Stimulated activated effector memory CD8-positive, alpha-beta T cell treated with anti-CD3 and anti-CD28 coated beads, Interleukin-12 subunit alpha, Interleukin-12 subunit beta, amount 100 ng/mL, for 72 hours (primary cell): ENCODE results near the gene ANAPC16.
A peak's percentile ranks its signal among the peaks of the same experiment; 100 is the strongest.
"Not testable (repeated sequence)": the region's sequence is repeated elsewhere in the genome, so short reads cannot be mapped to it uniquely, and the experiment has no call there.

ENCODE experiments used
- ATAC-seq: fragments of 150-1000 bp; cut with Tn5 transposase; 2 replicates; pipeline ENCODE4 v1.10.0; 2021
- DNase-seq, 2 donors: peaks; one replicate each; pipeline ENCODE4 v3.0.0; 2021 to 2022; ENCODE audit warnings: low spot score in 2 of 2
- H3K27ac Mint-ChIP-seq: one replicate; pipeline ENCODE4 v1.8.0; 2022; ENCODE audit warnings: mild to moderate bottlenecking, mixed read lengths
- H3K36me3 Mint-ChIP-seq: one replicate; pipeline ENCODE4 v1.8.0; 2022; ENCODE audit warnings: mild to moderate bottlenecking, mixed read lengths
- H3K4me1 Mint-ChIP-seq: one replicate; pipeline ENCODE4 v1.8.0; 2022; ENCODE audit warnings: mixed read lengths
- H3K4me3 Mint-ChIP-seq: one replicate; pipeline ENCODE4 v1.8.0; 2022; ENCODE audit warnings: mild to moderate bottlenecking, mixed read lengths
- H3K9me3 Mint-ChIP-seq: one replicate; pipeline ENCODE4 v1.8.0; 2022; ENCODE audit warnings: mixed read lengths

Gene ANAPC16

GRCh38 chr10:72200883-72201282, 14.9 kb upstream of the ANAPC16 start:
- no peaks in the 10 kb centered on the region for H3K4me1 Mint-ChIP-seq
- no peak overlapping the region for H3K27ac Mint-ChIP-seq
- H3K4me3 Mint-ChIP-seq = no peak overlapping the region
- ATAC-seq (no peak), DNase-seq (no peak)
- H3K36me3 Mint-ChIP-seq = peaks cover 81% of the 10 kb centered on the region
- no peaks in the 10 kb centered on the region for H3K9me3 Mint-ChIP-seq

GRCh38 chr10:72201293-72201692, 14.5 kb upstream of the ANAPC16 start:
- Mint-ChIP-seq H3K4me1 (no peaks in the 10 kb centered on the region), H3K4me3 (no peak overlapping the region), H3K27ac (no peak overlapping the region), H3K9me3 (no peaks in the 10 kb centered on the region), H3K36me3 (peaks cover 77% of the 10 kb centered on the region)
- DNase-seq = no peak
- ATAC-seq = no peak

GRCh38 chr10:72204296-72204695, 11.5 kb upstream of the ANAPC16 start:
- ATAC-seq (no peak), DNase-seq (no peak)
- peaks cover 6% of the 10 kb centered on the region for H3K4me1 Mint-ChIP-seq
- no peaks in the 10 kb centered on the region for H3K9me3 Mint-ChIP-seq
- H3K4me3 Mint-ChIP-seq = no peak overlapping the region
- peaks cover 90% of the 10 kb centered on the region for H3K36me3 Mint-ChIP-seq
- no peak overlapping the region for H3K27ac Mint-ChIP-seq

- ATAC-seq (no peak), DNase-seq (no peak)
- Mint-ChIP-seq H3K36me3 (peaks cover 90% of the 10 kb centered on the region), H3K27ac (no peak overlapping the region), H3K4me1 (peaks cover 6% of the 10 kb centered on the region), H3K4me3 (no peak overlapping the region), H3K9me3 (no peaks in the 10 kb centered on the region)
Measured at GRCh38 chr10:72204724-72205123, 11.1 kb upstream of the ANAPC16 start.

GRCh38 chr10:72206511-72207229, 9.1 kb upstream of the ANAPC16 start:
- no peaks in the 10 kb centered on the region for H3K9me3 Mint-ChIP-seq
- no peak overlapping the region for H3K4me3 Mint-ChIP-seq
- no peak for DNase-seq
- peaks cover 6% of the 10 kb centered on the region for H3K4me1 Mint-ChIP-seq
- no peak overlapping the region for H3K27ac Mint-ChIP-seq
- H3K36me3 Mint-ChIP-seq = peaks cover 90% of the 10 kb centered on the region
- no peak for ATAC-seq

- ATAC-seq = not testable (repeated sequence)
Measured at GRCh38 chr10:72208526-72208925, 7.3 kb upstream of the ANAPC16 start.

GRCh38 chr10:72211381-72211780, 4.4 kb upstream of the ANAPC16 start:
- not testable (repeated sequence) for H3K27ac Mint-ChIP-seq, H3K4me3 Mint-ChIP-seq, ATAC-seq, H3K9me3 Mint-ChIP-seq, DNase-seq
- Mint-ChIP-seq H3K36me3 (peaks cover 71% of the 10 kb centered on the region), H3K4me1 (peaks cover 13% of the 10 kb centered on the region)

More at GRCh38 chr10:72208526-72208925, 7.3 kb upstream of the ANAPC16 start:
- Mint-ChIP-seq H3K27ac (peak overlapping the region; percentile 60), H3K36me3 (peaks cover 84% of the 10 kb centered on the region), H3K4me1 (peaks cover 13% of the 10 kb centered on the region)
- DNase-seq, H3K4me3 Mint-ChIP-seq, H3K9me3 Mint-ChIP-seq: not testable (repeated sequence)

- Mint-ChIP-seq H3K36me3 (peaks cover 72% of the 10 kb centered on the region), H3K4me1 (peaks cover 13% of the 10 kb centered on the region)
- not testable (repeated sequence) for H3K27ac Mint-ChIP-seq, ATAC-seq, DNase-seq, H3K9me3 Mint-ChIP-seq, H3K4me3 Mint-ChIP-seq
Measured at GRCh38 chr10:72211832-72212231, 4.0 kb upstream of the ANAPC16 start.

GRCh38 chr10:72218325-72218724, 2.5 kb downstream of the ANAPC16 start:
- DNase-seq (no peak), ATAC-seq (peak; percentile 58)
- H3K9me3 Mint-ChIP-seq = no peaks in the 10 kb centered on the region
- peaks cover 23% of the 10 kb centered on the region for H3K4me1 Mint-ChIP-seq
- peaks cover 76% of the 10 kb centered on the region for H3K36me3 Mint-ChIP-seq
- peak overlapping the region; percentile 94 for H3K27ac Mint-ChIP-seq
- H3K4me3 Mint-ChIP-seq = peak overlapping the region; percentile 81

GRCh38 chr10:72218726-72219125, 2.9 kb downstream of the ANAPC16 start:
- Mint-ChIP-seq H3K9me3 (no peaks in the 10 kb centered on the region), H3K4me1 (peaks cover 25% of the 10 kb centered on the region), H3K4me3 (peak overlapping the region; percentile 81), H3K36me3 (peaks cover 78% of the 10 kb centered on the region), H3K27ac (peak overlapping the region; percentile 94)
- ATAC-seq = no peak
- DNase-seq = no peak

- DNase-seq = no peak
- Mint-ChIP-seq H3K9me3 (no peaks in the 10 kb centered on the region), H3K36me3 (peaks cover 84% of the 10 kb centered on the region), H3K4me3 (peak overlapping the region; percentile 81), H3K4me1 (peaks cover 30% of the 10 kb centered on the region), H3K27ac (peak overlapping the region; percentile 94)
- ATAC-seq = no peak
Measured at GRCh38 chr10:72219235-72219814, 3.5 kb downstream of the ANAPC16 start.

GRCh38 chr10:72220637-72221036, 4.8 kb downstream of the ANAPC16 start:
- H3K36me3 Mint-ChIP-seq = peaks cover 97% of the 10 kb centered on the region
- H3K9me3 Mint-ChIP-seq = no peaks in the 10 kb centered on the region
- H3K27ac Mint-ChIP-seq = no peak overlapping the region
- ATAC-seq (no peak), DNase-seq (no peak)
- H3K4me1 Mint-ChIP-seq = peaks cover 30% of the 10 kb centered on the region
- no peak overlapping the region for H3K4me3 Mint-ChIP-seq

- no peak overlapping the region for H3K27ac Mint-ChIP-seq
Measured at GRCh38 chr10:72221278-72221677, 5.5 kb downstream of the ANAPC16 start.

GRCh38 chr10:72223743-72224101, 7.9 kb downstream of the ANAPC16 start:
- ATAC-seq (peak; percentile 68), DNase-seq (no peak)
- Mint-ChIP-seq H3K36me3 (peaks cover 96% of the 10 kb centered on the region), H3K4me3 (peak overlapping the region; percentile 25), H3K9me3 (no peaks in the 10 kb centered on the region), H3K27ac (peak overlapping the region; percentile 71), H3K4me1 (peaks cover 39% of the 10 kb centered on the region)

More at GRCh38 chr10:72221278-72221677, 5.5 kb downstream of the ANAPC16 start:
- Mint-ChIP-seq H3K4me1 (peaks cover 32% of the 10 kb centered on the region), H3K9me3 (no peaks in the 10 kb centered on the region), H3K36me3 (peaks cover 97% of the 10 kb centered on the region), H3K4me3 (no peak overlapping the region)
- DNase-seq = no peak
- ATAC-seq = no peak

- Mint-ChIP-seq H3K36me3 (peaks cover 96% of the 10 kb centered on the region), H3K4me1 (peaks cover 35% of the 10 kb centered on the region), H3K27ac (peak overlapping the region; percentile 71)
- H3K4me3 Mint-ChIP-seq, ATAC-seq, DNase-seq, H3K9me3 Mint-ChIP-seq: not testable (repeated sequence)
Measured at GRCh38 chr10:72224191-72224590, 8.4 kb downstream of the ANAPC16 start.

GRCh38 chr10:72226418-72227027, 10.7 kb downstream of the ANAPC16 start:
- Mint-ChIP-seq H3K4me1 (peaks cover 44% of the 10 kb centered on the region), H3K27ac (peak overlapping the region; percentile 87), H3K9me3 (no peaks in the 10 kb centered on the region), H3K36me3 (peaks cover 96% of the 10 kb centered on the region), H3K4me3 (no peak overlapping the region)
- ATAC-seq (peak; percentile 65), DNase-seq (no peak)
